IPS-20b (cell line): ENCODE data around the gene CA9.
"Not testable (repeated sequence)": the region's sequence is repeated elsewhere in the genome, so short reads cannot be mapped to it uniquely, and the experiment has no call there.

Source experiments
- H3K27ac ChIP-seq: one replicate; pipeline ENCODE4 v1.5.1; 2013; ENCODE audit warnings: low read length
- H3K27me3 ChIP-seq: 2 replicates; pipeline ENCODE4 v1.6.1; 2013; ENCODE audit warnings: mild to moderate bottlenecking, low read length, inconsistent platforms; ENCODE audit not compliant: insufficient read depth
- H3K36me3 ChIP-seq: 2 replicates; pipeline ENCODE4 v1.6.1; 2013; ENCODE audit warnings: low read depth, mild to moderate bottlenecking, inconsistent platforms, low read length, moderate library complexity; ENCODE audit not compliant: insufficient read depth
- H3K4me1 ChIP-seq: 2 replicates; pipeline ENCODE4 v1.6.1; 2013; ENCODE audit warnings: mild to moderate bottlenecking, control low read depth, inconsistent platforms, low read length, moderate library complexity; ENCODE audit not compliant: insufficient read depth
- H3K4me3 ChIP-seq: 2 replicates; pipeline ENCODE4 v1.5.1; 2013; ENCODE audit warnings: mild to moderate bottlenecking, low read length, inconsistent platforms
- H3K9ac ChIP-seq: 2 replicates; pipeline ENCODE4 v1.6.1; 2013; ENCODE audit warnings: low read depth, mild to moderate bottlenecking, inconsistent platforms, low read length, moderate library complexity
- H3K9me3 ChIP-seq: 2 replicates; pipeline ENCODE4 v1.6.1; 2013; ENCODE audit warnings: mild to moderate bottlenecking, low read depth, low read length, inconsistent platforms; ENCODE audit not compliant: insufficient read depth

Gene CA9

GRCh38 chr9:35640431-35640830 lies 33.3 kb upstream of the CA9 start:
- H3K4me1 ChIP-seq, H3K4me3 ChIP-seq, H3K27me3 ChIP-seq, H3K9ac ChIP-seq, H3K27ac ChIP-seq, H3K9me3 ChIP-seq, H3K36me3 ChIP-seq: not testable (repeated sequence)

DNA sequence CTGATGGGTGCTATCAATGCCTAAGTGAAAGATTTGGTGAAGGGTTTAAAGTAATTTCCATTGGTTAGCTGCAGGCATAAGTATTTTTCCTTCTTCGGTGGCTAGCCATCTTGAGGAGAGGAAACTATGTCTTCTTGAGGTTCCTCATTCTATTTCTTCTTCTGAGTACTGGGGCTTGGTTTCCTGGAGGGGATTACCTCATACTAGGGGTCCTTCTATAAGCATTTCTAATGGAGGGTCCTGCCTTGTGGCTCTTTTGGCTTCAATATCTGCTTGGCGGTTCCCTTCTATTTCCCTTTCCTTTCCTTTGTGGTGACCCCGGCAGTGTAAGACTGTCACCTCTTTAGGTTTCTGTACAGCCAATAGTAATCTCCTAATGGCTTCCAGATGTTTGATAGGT lies 32.2 kb upstream of the CA9 start:
- not testable (repeated sequence) for H3K4me3 ChIP-seq, H3K9me3 ChIP-seq, H3K27me3 ChIP-seq, H3K9ac ChIP-seq, H3K27ac ChIP-seq, H3K4me1 ChIP-seq, H3K36me3 ChIP-seq

DNA sequence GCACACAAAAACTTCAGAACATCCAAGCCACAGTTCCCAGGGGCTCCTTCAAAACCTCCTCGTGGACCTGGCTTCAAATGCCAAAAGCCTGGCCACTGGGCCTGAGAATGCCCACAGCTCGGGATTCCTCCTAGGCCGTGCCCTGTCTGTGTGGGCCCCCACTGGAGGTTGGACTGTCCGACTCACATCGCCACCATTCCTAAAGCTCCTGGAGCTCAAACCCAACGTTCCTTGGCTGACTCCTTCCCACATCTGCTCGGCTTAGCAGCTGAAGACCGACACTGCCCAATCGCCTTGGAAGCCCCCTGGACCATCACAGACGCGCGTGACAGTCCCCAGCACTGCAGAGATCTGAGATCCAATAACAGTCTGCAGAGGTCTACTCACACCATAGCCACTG lies 30.7 kb upstream of the CA9 start:
- Histone ChIP-seq H3K36me3 (no peaks in the 10 kb centered on the region), H3K4me3 (no peak overlapping the region), H3K27me3 (peaks cover 7% of the 10 kb centered on the region; the same call in 1 of the 2 replicates), H3K9me3 (no peaks in the 10 kb centered on the region), H3K9ac (no peak overlapping the region), H3K4me1 (peaks cover 3% of the 10 kb centered on the region; the same call in 1 of the 2 replicates), H3K27ac (no peak overlapping the region)

GRCh38 chr9:35645736-35646135 lies 28.0 kb upstream of the CA9 start:
- not testable (repeated sequence) for H3K4me1 ChIP-seq, H3K36me3 ChIP-seq, H3K9me3 ChIP-seq, H3K27ac ChIP-seq, H3K27me3 ChIP-seq
- Histone ChIP-seq H3K9ac (peak overlapping the region; percentile 74; the same call in 1 of the 2 replicates), H3K4me3 (peak overlapping the region; percentile 93)

- peak overlapping the region; percentile 74; the same call in 1 of the 2 replicates for H3K9ac ChIP-seq
- H3K27ac ChIP-seq = no peak overlapping the region
- H3K4me1 ChIP-seq = peaks cover 7% of the 10 kb centered on the region; the same call in 1 of the 2 replicates
- H3K36me3 ChIP-seq = no peaks in the 10 kb centered on the region
- H3K27me3 ChIP-seq = peaks cover 7% of the 10 kb centered on the region; the same call in 1 of the 2 replicates
- no peaks in the 10 kb centered on the region for H3K9me3 ChIP-seq
- peak overlapping the region; percentile 93 for H3K4me3 ChIP-seq
These were observed 27.6 kb upstream of the CA9 start for GRCh38 chr9:35646153-35646532.

DNA sequence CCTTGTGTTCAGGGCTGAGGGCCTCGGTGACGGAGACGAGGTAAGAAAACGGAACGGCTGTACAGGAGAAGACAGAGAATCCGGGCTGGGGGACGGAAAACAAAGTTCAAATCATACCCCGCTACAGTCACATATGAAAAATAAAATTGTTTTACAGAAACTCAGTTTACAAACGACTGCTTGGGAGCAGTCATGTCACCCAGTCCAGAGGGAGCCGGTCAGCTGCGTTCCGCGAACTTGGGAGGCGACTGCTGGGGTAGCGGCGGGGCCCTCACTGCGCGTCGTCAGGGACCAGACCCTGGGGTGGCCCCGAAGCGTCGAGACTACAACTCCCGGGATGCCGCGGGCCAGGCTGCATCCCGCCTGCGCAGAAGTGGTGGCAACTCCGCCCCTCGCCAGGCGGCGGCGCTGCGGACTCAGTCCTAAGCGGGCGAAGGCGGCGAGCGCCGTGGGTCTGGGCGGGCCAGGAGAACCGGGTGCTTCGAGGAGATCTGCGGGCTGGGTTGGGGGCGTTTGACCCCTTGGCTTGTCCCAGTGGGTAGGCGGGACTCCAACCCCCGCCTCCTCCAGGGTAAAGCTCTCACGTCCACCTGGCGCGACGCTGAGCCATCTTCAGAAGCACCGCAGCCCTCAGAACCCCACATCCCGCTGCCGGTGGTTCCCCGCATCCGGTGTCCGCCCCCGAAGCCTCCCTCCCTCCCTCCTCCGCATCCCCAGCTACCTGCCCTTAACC lies 27.0 kb upstream of the CA9 start:
- H3K27me3 ChIP-seq = peaks cover 7% of the 10 kb centered on the region; the same call in 1 of the 2 replicates
- no peaks in the 10 kb centered on the region for H3K9me3 ChIP-seq
- H3K4me3 ChIP-seq = peak overlapping the region; percentile 93
- H3K36me3 ChIP-seq = no peaks in the 10 kb centered on the region
- H3K4me1 ChIP-seq = peaks cover 7% of the 10 kb centered on the region; the same call in 1 of the 2 replicates
- H3K27ac ChIP-seq = no peak overlapping the region
- H3K9ac ChIP-seq = peak overlapping the region; percentile 74; the same call in 1 of the 2 replicates

DNA sequence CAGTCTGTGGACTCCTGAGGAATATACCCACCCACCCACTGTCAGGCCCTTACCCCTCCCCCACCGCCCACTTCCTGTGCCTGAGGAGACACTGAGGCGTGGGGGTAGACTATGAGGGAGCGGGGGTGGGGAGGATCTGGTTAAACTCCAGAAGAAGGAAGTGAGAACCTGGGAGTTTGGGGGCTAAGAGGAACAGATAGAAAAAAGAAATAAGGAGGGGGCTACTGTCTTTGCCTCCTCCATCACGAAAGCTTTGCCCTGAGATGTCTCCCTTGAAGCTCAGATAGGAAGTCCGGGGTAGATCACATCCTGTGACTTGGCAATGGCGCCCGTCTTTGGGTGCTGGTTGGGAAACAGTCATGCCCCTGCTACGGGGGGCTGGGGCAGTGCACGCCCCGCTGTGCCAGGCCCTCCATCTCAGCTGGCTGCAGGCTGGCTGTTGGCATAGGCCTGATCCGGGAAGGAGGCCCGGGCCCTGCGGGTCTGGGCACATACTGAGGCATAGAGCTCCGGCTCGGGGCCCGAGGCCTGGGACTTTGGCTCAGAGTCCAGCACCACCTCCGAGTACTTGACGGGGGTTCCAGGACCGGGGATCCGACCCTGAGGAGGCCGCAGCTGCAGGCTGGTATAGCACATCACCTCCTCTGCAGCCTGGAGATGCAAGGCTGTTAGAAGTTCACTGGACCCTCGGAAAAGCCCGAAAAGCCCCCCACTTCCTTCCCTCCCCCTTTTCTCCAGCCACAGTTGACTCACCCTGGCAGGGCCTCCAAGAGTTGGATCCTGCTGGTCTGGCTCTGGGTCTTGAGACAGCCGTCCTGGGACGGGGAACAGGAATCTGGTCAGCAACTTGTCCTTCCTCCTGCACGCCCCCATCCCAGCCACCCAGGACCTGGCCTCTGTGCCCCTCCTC lies 24.0 kb upstream of the CA9 start:
- peak overlapping the region; percentile 61; the same call in 1 of the 2 replicates for H3K9ac ChIP-seq
- peaks cover 7% of the 10 kb centered on the region; the same call in 1 of the 2 replicates for H3K27me3 ChIP-seq
- H3K9me3 ChIP-seq = no peaks in the 10 kb centered on the region
- peaks cover 7% of the 10 kb centered on the region; the same call in 1 of the 2 replicates for H3K4me1 ChIP-seq
- no peaks in the 10 kb centered on the region for H3K36me3 ChIP-seq
- peak overlapping the region; percentile 19 for H3K27ac ChIP-seq
- H3K4me3 ChIP-seq = peak overlapping the region; percentile 64; the same call in 1 of the 2 replicates

DNA sequence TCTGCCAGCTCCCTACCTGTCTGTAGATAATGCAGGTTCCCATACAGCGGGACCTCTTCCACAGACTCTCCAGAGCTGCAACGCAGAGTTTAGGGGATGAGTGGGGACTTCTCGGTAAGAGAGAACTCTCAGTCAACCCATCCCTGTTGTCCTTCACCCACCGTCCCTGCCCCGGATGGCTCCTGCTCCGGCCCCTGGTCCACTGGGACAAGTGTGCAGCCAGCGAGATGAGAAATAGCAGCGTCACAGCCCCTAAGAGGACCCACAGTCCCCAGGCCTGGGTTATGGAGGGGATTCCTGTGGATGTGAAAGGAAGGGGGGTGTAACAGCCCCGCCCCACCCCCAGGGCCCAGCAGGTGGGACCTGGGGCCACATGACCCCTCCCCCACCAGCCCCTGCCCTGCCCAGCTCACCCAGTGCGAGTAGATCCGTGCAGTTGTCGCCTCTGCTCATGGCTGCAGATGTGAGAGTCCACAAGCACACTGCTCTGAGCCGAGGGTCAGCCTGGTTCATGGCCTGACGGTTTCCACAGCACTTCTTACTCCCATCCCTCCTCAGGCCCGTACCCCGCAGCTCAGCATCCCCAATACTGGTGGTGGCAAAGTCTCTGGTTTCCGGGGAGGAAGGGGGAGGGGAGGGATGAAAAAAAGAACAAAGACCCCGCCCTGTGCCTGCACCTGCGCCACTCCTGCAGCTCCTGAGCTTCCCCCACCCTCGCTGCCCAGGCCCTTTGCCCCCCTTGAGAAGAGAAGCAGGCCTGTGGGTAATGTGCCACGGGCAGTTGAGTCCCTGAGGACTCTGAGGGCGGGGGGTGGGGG lies 23.2 kb upstream of the CA9 start, which contains the start of gene SIT1:
TSS of gene SIT1 (minus strand) at position 591 of the 818 bp plus-strand sequence. CDS start at position 513, 78 bp downstream.
- peak within 1 kb of the TSS; percentile 61; the same call in 1 of the 2 replicates for H3K9ac ChIP-seq
- H3K27ac ChIP-seq = peak within 1 kb of the TSS; percentile 19
- no peaks in the 10 kb centered on the region for H3K36me3 ChIP-seq
- H3K9me3 ChIP-seq = no peaks in the 10 kb centered on the region
- peaks cover 7% of the 10 kb centered on the region; the same call in 1 of the 2 replicates for H3K27me3 ChIP-seq
- H3K4me1 ChIP-seq = peaks cover 7% of the 10 kb centered on the region; the same call in 1 of the 2 replicates
- peak within 1 kb of the TSS; percentile 64; the same call in 1 of the 2 replicates for H3K4me3 ChIP-seq

GRCh38 chr9:35651956-35652828 lies 21.5 kb upstream of the CA9 start:
- no peaks in the 10 kb centered on the region for H3K36me3 ChIP-seq
- H3K4me1 ChIP-seq = peaks cover 7% of the 10 kb centered on the region; the same call in 1 of the 2 replicates
- no peak overlapping the region for H3K9ac ChIP-seq

GRCh38 chr9:35652829-35653209 lies 20.9 kb upstream of the CA9 start:
- Histone ChIP-seq H3K27me3 (peaks cover 15% of the 10 kb centered on the region), H3K4me3 (no peak overlapping the region), H3K36me3 (no peaks in the 10 kb centered on the region), H3K9ac (no peak overlapping the region), H3K4me1 (peaks cover 5% of the 10 kb centered on the region; the same call in 1 of the 2 replicates), H3K9me3 (no peaks in the 10 kb centered on the region), H3K27ac (no peak overlapping the region)

More at GRCh38 chr9:35651956-35652828, 21.5 kb upstream of the CA9 start:
- no peak overlapping the region for H3K27ac ChIP-seq
- no peaks in the 10 kb centered on the region for H3K9me3 ChIP-seq
- H3K4me3 ChIP-seq = no peak overlapping the region
- peaks cover 20% of the 10 kb centered on the region for H3K27me3 ChIP-seq
